Endometrium (tissue), 2 donors: ENCODE results near the gene LEAP2.

Source experiments
- FAIRE-seq: peaks from 2 replicates; lab custom pipeline; 2012; peaks lifted over from hg19 to GRCh38; lab: Jason Lieb, UNC
- donor health status: control.
- donor health status: control.

Gene LEAP2

GRCh38 chr5:132873119-132873929, at the start of gene LEAP2:
LEAP2 (plus strand) TSS chr5:132873668; CDS start chr5:132873695, 27 bp downstream.
- no peak for FAIRE-seq

DNA sequence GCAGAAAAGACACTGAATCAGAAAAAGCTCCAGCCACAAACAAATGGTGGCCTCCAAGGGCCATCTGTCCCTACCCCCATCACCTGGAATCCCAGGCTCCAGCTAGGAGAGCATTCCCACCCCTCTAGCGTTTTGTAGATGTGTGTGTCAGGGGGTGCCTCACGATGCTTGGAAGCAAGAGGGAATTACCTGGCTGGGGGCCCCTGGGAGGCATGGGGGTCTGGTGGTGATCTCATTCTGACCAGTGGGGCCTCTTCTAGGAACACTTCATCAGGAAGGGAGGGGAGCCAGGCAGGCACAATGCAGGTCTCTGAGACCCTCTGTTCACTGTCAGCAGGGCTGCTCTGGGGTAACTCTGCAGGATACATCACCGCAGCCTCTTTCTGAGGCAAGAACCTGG, 49.0 kb upstream of the LEAP2 start:
- FAIRE-seq = no peak

DNA sequence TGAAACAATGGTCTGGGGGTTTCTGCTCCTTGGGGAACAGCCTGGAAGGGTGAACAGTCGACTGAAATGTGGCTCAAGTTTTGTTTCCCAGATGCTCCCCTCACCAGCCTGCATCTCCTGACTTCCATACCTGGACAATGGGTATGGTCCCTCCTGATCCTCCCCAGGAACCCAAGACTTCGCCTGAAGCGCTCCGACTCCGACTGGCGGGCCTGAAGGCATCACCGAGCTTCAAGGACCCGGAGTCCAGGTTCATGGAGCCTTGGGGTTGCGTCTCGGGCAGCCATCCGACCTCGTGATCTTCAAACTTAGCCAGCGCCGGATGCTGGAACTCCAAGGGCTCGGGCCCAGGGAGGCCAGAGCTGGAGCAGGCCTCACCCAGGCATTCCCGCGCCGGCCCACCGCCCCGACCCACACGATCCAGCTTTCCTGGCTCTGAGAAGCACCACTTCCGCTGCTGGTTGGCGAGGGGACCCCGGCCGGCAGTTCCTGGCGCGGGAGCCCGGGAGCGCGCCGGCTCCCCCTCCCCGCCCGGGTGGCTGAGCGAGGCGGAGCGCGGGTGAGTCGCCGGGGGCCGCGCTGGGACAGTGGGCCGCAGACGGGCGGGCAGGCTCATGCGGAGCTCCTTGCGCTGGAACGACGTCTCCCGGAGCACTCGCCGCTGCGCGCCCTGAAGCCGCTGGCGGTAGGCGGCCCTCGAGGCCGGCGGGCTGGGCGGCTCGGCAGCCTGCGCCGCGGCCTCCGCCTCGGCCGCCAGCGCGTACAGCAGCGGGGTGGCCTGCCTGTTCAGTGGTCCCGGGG, 48.2 kb upstream of the LEAP2 start:
- FAIRE-seq = no peak

GRCh38 chr5:132825834-132826391, 47.6 kb upstream of the LEAP2 start:
- FAIRE-seq = no peak

GRCh38 chr5:132826424-132827082, 46.9 kb upstream of the LEAP2 start:
- FAIRE-seq = no peak

- FAIRE-seq = no peak
These were observed 45.4 kb upstream of the LEAP2 start for GRCh38 chr5:132827943-132828673.

GRCh38 chr5:132828846-132829494, 44.5 kb upstream of the LEAP2 start:
- no peak for FAIRE-seq

DNA sequence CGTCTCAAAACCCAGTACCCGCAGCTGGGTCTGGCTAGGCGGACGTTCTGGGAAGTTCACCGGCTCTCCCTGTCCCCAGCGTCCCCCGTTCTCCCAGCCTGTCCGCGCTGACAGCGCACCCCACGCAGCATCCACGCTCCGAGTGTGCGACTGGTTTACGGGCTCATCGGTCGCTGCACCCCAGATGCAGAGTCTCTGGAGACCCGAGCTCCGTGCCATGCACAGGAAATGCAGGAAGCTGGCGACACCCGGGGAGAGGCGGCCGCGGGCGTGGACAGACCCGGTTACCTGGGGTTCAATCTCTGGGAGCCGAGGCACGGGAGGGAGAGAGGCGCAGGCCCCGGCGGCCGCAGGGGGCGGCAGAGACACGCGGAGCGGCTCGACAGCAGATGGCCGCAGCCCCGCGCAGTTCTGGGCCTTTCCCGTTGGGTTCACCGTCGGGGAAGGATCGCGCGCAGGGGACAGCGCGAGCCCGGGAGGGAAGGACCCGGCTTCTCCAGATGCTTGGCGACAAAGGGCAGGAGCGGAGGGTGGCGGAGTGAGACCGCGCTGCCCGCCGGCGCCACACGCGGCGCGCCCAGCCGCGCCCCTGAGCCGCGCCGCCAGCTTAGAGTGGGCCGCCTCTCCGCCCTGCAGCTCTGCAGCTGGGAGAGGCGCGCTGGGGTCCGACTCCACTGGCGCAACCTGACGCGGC, 43.6 kb upstream of the LEAP2 start:
- no peak for FAIRE-seq

DNA sequence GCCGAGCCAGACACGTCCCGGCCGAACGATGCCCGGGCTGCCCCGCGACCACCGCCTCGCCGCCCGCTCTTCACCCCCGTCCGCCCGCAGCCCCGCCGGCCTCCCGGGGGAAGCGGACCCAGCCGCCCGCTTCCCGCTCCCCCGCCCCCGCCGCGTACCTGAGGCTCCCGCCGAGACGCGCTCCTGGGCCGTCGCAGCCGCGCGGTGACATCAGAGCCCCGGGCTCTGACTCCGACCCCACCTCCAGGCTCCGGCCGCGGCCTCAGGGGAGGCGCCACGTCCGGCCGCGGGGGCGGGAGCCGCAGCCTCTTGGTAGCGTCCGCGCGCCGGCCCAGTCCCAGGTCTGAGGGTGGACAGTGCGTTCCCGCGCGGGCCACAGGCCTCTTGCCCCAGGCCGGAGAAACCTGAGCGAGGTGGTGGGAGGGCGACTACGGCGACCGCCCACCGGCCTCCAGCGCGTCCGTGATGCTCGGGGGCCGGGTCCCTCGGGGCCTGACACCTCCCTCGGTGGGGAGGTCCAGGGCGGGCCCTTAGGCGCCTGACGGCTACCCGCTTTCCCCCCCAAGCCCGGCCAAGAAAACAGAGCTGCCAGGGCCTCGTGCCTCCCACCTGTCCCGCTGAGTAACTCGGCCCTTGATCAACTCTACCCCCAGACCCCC, 42.9 kb upstream of the LEAP2 start, which contains the start of gene SHROOM1:
TSS of gene SHROOM1 (minus strand) at position 212 of the 659 bp plus-strand sequence. CDS start 4,507 bp downstream, outside the sequence.
- FAIRE-seq = no peak

- FAIRE-seq = no peak
These were observed 42.2 kb upstream of the LEAP2 start for GRCh38 chr5:132831095-132831860.

DNA sequence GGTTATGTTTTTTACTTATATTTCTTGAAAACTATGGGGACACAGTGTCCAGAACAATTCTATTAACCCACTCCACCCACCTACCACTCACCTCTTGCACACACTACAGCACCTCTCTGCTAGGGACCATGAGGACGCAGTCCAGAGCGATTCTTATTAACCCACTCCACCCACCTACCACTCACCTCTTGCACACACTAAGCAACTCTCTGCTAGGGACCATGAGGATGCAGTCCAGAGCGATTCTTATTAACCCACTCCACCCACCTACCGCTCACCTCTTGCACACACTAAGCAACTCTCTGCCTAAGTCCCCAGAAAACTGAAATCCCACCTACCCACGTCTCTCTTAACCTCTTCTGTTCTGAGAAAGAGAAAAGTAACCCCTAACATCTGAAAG, 40.9 kb upstream of the LEAP2 start:
- FAIRE-seq = no peak

DNA sequence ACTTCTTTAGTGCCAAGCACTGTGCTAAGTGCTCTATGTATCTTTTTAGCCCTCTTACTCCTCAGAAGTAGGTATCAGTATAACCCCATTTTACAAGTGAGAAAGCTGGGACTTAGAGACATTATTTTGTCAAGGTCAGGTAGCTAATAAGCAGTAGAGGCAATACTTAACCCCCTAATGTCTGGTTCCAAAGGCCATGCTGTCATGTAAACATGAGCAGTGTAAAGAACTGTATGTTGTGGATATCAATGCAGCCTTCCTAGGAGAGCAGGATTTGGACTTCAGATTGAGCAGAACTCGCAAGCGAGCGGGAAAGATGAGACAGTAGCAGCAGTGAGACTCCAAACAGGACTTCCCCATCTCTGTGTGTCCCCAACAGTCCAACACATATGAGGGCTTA, 39.4 kb upstream of the LEAP2 start:
- no peak for FAIRE-seq

DNA sequence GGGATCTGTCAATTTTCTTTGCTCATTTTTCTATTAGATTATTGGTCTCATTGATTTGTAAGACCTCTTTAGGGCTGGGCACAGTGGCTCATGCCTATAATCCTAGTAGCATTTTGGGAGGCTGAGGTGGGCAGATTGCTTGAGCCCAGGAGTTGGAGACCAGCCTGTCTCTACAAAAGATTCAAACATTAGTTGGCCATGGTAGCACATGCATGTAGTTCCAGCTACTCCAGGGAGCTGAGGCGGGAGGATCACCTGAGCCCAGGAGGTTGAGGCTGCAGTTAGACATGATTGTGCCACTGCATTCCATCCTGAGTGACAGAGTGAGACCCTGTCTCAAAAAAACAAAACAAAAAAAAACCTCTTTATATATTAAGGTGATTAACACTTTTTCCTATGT, 36.6 kb upstream of the LEAP2 start:
- no peak for FAIRE-seq

- no peak for FAIRE-seq
These were observed 35.6 kb upstream of the LEAP2 start for GRCh38 chr5:132837868-132838267.

- FAIRE-seq = no peak
These were observed 34.8 kb upstream of the LEAP2 start for GRCh38 chr5:132838516-132839282.

- no peak for FAIRE-seq
These were observed 33.8 kb upstream of the LEAP2 start for GRCh38 chr5:132839426-132840301.

GRCh38 chr5:132840313-132840712, 33.2 kb upstream of the LEAP2 start:
- FAIRE-seq = no peak
